GM13977 (cell line): ENCODE data around the gene SYT5.
"Not testable (repeated sequence)": the region's sequence is repeated elsewhere in the genome, so short reads cannot be mapped to it uniquely, and the experiment has no call there.

Experiments
- DNase-seq: peaks from one replicate; pipeline ENCODE4 v3.0.0; 2012; ENCODE audit warnings: low spot score
- in situ Hi-C: fragments of 300-500 bp; cut with MboI; formaldehyde crosslinking; loops from one replicate; pipeline ENCODE4 v1.12.0; 2022; ENCODE audit warnings: low sequenced_read_pairs, low pct_unique_long_range_greater_than_20kb, mixed read lengths, inconsistent platforms; ENCODE audit not compliant: unreplicated experiment
- TF ChIP-seq, protein P1 (sequence below): IDR thresholded peaks from 2 replicates; pipeline ENCODE4 v1.5.1; 2012; ENCODE audit warnings: mild to moderate bottlenecking, control low read depth; ENCODE audit not compliant: insufficient read depth; ENCODE audit errors: extremely low read depth, missing control alignments

Gene SYT5

DNA sequence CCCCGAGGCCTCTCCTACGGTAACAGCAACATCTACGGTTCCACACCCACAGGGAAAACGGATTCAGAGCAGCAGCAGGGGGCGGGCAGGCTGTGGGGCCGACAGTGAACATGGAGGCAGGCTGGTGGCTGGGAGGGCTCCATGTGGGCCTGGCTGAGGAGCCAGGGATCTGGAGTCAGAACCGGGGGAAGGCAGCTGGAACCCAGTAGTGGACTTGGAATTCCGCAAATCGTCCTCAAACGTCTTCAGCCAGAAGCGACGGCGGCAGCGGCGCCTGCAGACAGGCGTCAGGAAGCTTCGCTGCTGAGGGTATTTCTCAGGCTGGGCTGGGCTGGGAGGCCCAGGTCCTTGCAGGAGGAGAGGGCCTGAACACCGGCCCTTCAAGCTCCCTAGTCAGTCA, 46.7 kb upstream of the SYT5 start:
- no peak for DNase-seq
- TF ChIP-seq, protein P1, sequence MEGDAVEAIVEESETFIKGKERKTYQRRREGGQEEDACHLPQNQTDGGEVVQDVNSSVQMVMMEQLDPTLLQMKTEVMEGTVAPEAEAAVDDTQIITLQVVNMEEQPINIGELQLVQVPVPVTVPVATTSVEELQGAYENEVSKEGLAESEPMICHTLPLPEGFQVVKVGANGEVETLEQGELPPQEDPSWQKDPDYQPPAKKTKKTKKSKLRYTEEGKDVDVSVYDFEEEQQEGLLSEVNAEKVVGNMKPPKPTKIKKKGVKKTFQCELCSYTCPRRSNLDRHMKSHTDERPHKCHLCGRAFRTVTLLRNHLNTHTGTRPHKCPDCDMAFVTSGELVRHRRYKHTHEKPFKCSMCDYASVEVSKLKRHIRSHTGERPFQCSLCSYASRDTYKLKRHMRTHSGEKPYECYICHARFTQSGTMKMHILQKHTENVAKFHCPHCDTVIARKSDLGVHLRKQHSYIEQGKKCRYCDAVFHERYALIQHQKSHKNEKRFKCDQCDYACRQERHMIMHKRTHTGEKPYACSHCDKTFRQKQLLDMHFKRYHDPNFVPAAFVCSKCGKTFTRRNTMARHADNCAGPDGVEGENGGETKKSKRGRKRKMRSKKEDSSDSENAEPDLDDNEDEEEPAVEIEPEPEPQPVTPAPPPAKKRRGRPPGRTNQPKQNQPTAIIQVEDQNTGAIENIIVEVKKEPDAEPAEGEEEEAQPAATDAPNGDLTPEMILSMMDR, result no peak
- in situ Hi-C loops, result no loop called here

DNA sequence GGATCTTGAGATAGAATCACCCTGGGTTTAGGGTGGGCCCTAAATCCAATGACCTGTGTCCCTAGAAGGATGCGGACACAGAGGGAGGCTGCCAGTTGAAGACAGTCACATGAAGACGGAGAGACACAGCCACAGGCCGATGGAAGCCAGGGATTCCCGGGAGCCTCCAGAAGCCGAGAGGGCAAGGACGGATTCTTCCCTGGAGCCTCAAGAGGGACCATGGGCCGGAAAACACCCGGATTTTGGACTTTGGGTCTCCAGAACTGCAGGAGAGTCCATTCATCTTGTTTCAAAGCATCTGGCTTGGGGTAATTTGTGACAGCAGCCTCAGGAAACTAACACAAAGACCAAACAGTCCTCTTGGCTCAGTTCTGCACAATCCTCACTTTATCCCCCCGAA, 46.2 kb upstream of the SYT5 start:
- no peak for DNase-seq
- TF ChIP-seq, protein P1, result no peak
- in situ Hi-C loops, result no loop called here

- in situ Hi-C loops, result no loop called here
- TF ChIP-seq, protein P1, result no peak
- DNase-seq, result no peak
Observed at GRCh38 chr19:55225415-55225958, 45.4 kb upstream of the SYT5 start.

- in situ Hi-C loops, DNase-seq: not testable (repeated sequence)
Observed at GRCh38 chr19:55224679-55225414, 44.8 kb upstream of the SYT5 start.

- TF ChIP-seq, protein P1, result no peak
- in situ Hi-C loops, result no loop called here
Observed at GRCh38 chr19:55224038-55224665, 44.1 kb upstream of the SYT5 start.

GRCh38 chr19:55223291-55224037, 43.4 kb upstream of the SYT5 start:
- no peak for DNase-seq
- TF ChIP-seq, protein P1, result no peak
- in situ Hi-C loops, result no loop called here

More at GRCh38 chr19:55224038-55224665, 44.1 kb upstream of the SYT5 start:
- DNase-seq, result no peak
